GM12878 (cell line): ENCODE data around the gene PRKN. TPM values are rescaled to one million over a fixed set of nuclear protein-coding genes. Genes with fewer than 3 reads are reported as not detected.
"Not testable (repeated sequence)": the region's sequence is repeated elsewhere in the genome, so short reads cannot be mapped to it uniquely, and the experiment has no call there.

Source experiments
- ATAC-seq: fragments of 200-7000 bp; cut with Tn5 transposase; 3 replicates; pipeline ENCODE4 v1.9.1; 2020; ENCODE audit warnings: mild to moderate bottlenecking, moderate library complexity
- BruUV-seq: library from RNA; stranded (reverse); fragments of 400-500 nt; replicated peaks from 2 replicates; lab custom pipeline; 2021; lab: Mats Ljungman, UMichigan
- CTCF ChIA-PET: fragments of 300-600 bp; sonication (Branson Sonifier 250); formaldehyde crosslinking; extraction: SDS; loops from one replicate; lab custom pipeline; 2021; ENCODE audit warnings: inconsistent platforms; lab: Yijun Ruan, JAX
- POLR2A ChIA-PET: fragments of 350-600 bp; formaldehyde crosslinking; extraction: SDS; loops from one replicate; lab custom pipeline; 2021; ENCODE audit warnings: inconsistent platforms; lab: Charles Lee
- RAD21 ChIA-PET: fragments of 300-600 bp; sonication (Branson Sonifier 250); formaldehyde crosslinking; loops from one replicate; lab custom pipeline; 2023; ENCODE audit warnings: antibody characterized with exemption; ENCODE audit not compliant: unreplicated experiment; lab: Charles Lee
- SMC1A ChIA-PET: fragments of 300-600 bp; sonication (Branson Sonifier 250); formaldehyde crosslinking; loops from one replicate; lab custom pipeline; 2023; ENCODE audit not compliant: unreplicated experiment, uncharacterized antibody; lab: Charles Lee
- DNase-seq: peaks from one replicate; pipeline ENCODE4 v3.0.0-alpha.2; 2011; ENCODE audit warnings: low read depth, low spot score
- FAIRE-seq: peaks from 3 replicates; lab custom pipeline; 2011; peaks lifted over from hg19 to GRCh38; lab: Jason Lieb, UNC
- H2AFZ ChIP-seq: 2 replicates; pipeline ENCODE4 v1.6.0; 2011; ENCODE audit warnings: low read depth, low read length, control low read depth; ENCODE audit not compliant: control insufficient read depth
- H3K27ac ChIP-seq: 2 replicates; pipeline ENCODE4 v1.5.1; 2011; ENCODE audit warnings: control low read depth; ENCODE audit not compliant: control insufficient read depth, insufficient read depth
- H3K27me3 ChIP-seq, 2 experiments: replicated peaks in 1 of 2; 2 replicates each; pipeline versions ENCODE4 v1.6.0 to v1.6.1; 2011; ENCODE audit warnings: low read length in 1 of 2; ENCODE audit not compliant: control insufficient read depth in 2 of 2, insufficient read depth in 2 of 2
- H3K36me3 ChIP-seq, 2 experiments: 2 replicates each; pipeline ENCODE4 v1.5.1; 2011; ENCODE audit warnings: low read length in 1 of 2; ENCODE audit not compliant: control insufficient read depth in 2 of 2, insufficient read depth in 2 of 2
- H3K4me1 ChIP-seq: 2 replicates; pipeline ENCODE4 v1.6.1; 2011; ENCODE audit warnings: mild to moderate bottlenecking, low read length, moderate library complexity, mixed read lengths; ENCODE audit not compliant: control insufficient read depth, insufficient read depth
- H3K4me2 ChIP-seq: 2 replicates; pipeline ENCODE4 v1.6.0; 2011; ENCODE audit warnings: control low read depth; ENCODE audit not compliant: control insufficient read depth, insufficient read depth
- H3K4me3 ChIP-seq: fragments of 200-600 bp; sonication (generic); 2 replicates; pipeline ENCODE4 v1.5.1; 2016
- H3K79me2 ChIP-seq: 2 replicates; pipeline ENCODE4 v1.6.0; 2011; ENCODE audit warnings: low read length; ENCODE audit not compliant: control insufficient read depth, insufficient read depth
- H3K9ac ChIP-seq: 2 replicates; pipeline ENCODE4 v1.8.0; 2011; ENCODE audit warnings: low read length, control low read depth, mixed read lengths; ENCODE audit not compliant: control insufficient read depth, insufficient read depth
- H3K9me3 ChIP-seq: replicated peaks from 3 replicates; pipeline ENCODE4 v1.5.1; 2011; ENCODE audit warnings: mild to moderate bottlenecking, low read length; ENCODE audit not compliant: control insufficient read depth, insufficient read depth
- H4K20me1 ChIP-seq: 2 replicates; pipeline ENCODE4 v1.6.0; 2011; ENCODE audit not compliant: control insufficient read depth, insufficient read depth
- SKIL ChIP-seq: fragments of 450-650 bp; IDR thresholded peaks from 2 replicates; pipeline ENCODE4 v1.6.1; 2017; ENCODE audit warnings: mild to moderate bottlenecking, low read depth, inconsistent platforms; ENCODE audit not compliant: poor library complexity, severe bottlenecking
- WGBS: methylation state at CpG from one replicate; pipeline ENCODE4 v1.1.6; 2016; ENCODE audit warnings: low lambda C conversion rate; ENCODE audit not compliant: insufficient replicate concordance, insufficient coverage; ENCODE audit errors: missing lambda C conversion rate; 5-methylcytosine and 5-hydroxymethylcytosine counted together
- in situ Hi-C: fragments of 300-500 bp; cut with MboI; formaldehyde crosslinking; loops from 9 replicates; pipeline ENCODE4 v1.14.3; 2018; ENCODE audit warnings: mixed read lengths
- intact Hi-C: fragments of 100-400 bp; cut with micrococcal nuclease; formaldehyde crosslinking; loops from one replicate; pipeline ENCODE4 v1.14.2; 2022; ENCODE audit not compliant: unreplicated experiment
- polyA plus RNA-seq, 11 experiments: library from polyadenylated mRNA; depleted of rRNA in 4 of 11; unstranded in 6 of 11; stranded (reverse) in 5 of 11; fragments of >200 nt; fragmentation: Nextera tagmentation in 4 of 11; fragmentation: Illumina TruSeq in 1 of 11; extraction: Ambion mirVana in 4 of 11; extraction: Trizol in 1 of 11; gene quantifications; 1 replicate in 1 of 11; 2 replicates in 10 of 11; pipeline versions ENCODE4 v1.2.1 to v1.2.3, GENCODE V29; 2011 to 2016; ENCODE audit warnings: inconsistent platforms in 2 of 11, missing spikeins in 2 of 11, low read depth in 1 of 11
- total RNA-seq, 4 experiments: library from RNA; depleted of rRNA in 3 of 4; stranded (reverse); fragments of >200 nt in 3 of 4; fragmentation: Illumina TruSeq in 1 of 4; extraction: Trizol in 1 of 4; gene quantifications; 2 replicates each; pipeline versions ENCODE4 v1.2.1 to v1.2.3, GENCODE V29; 2013 to 2021

The PRKN gene
- total and polyA plus RNA-seq, 10 of the 15 experiments (the other 5 are each of a cell fraction or from before 2014, with no cell fraction given) = 0.06 to 0.09 TPM; not detected in 8

- TF ChIP-seq SKIL = no peak
Measured at GRCh38 chr6:161313940-161314509, 1413.5 kb downstream of the PRKN start (continued).

- H3K27ac ChIP-seq, BruUV-seq, H3K27me3 ChIP-seq, in situ Hi-C loops, H3K4me2 ChIP-seq, H4K20me1 ChIP-seq, H2AFZ ChIP-seq, H3K79me2 ChIP-seq, H3K9ac ChIP-seq, DNase-seq, SMC1A ChIA-PET, ATAC-seq, RAD21 ChIA-PET, H3K4me3 ChIP-seq, FAIRE-seq, H3K4me1 ChIP-seq, H3K9me3 ChIP-seq, H3K36me3 ChIP-seq, intact Hi-C loops, POLR2A ChIA-PET, CTCF ChIA-PET: not testable (repeated sequence)
- 0% methylated on average over 3 of the region's 3 CpGs for WGBS
Measured at GRCh38 chr6:161313475-161313874, 1414.1 kb downstream of the PRKN start.

GRCh38 chr6:161309774-161310173, 1417.8 kb downstream of the PRKN start:
- H3K79me2 ChIP-seq, H3K4me2 ChIP-seq, BruUV-seq, H3K4me3 ChIP-seq, H3K9ac ChIP-seq, DNase-seq, intact Hi-C loops, H2AFZ ChIP-seq, H3K27me3 ChIP-seq, SMC1A ChIA-PET, H3K4me1 ChIP-seq, POLR2A ChIA-PET, CTCF ChIA-PET, FAIRE-seq, H3K36me3 ChIP-seq, in situ Hi-C loops, H3K27ac ChIP-seq, H3K9me3 ChIP-seq, RAD21 ChIA-PET, H4K20me1 ChIP-seq, ATAC-seq: not testable (repeated sequence)
- 19% methylated on average over 7 of the region's 7 CpGs for WGBS
